RWPE2 (cell line): Measurements from ENCODE around the gene LRRC61.
A peak's percentile ranks its signal among the peaks of the same experiment; 100 is the strongest.

Experiments used
- ATAC-seq: fragments of 200-7000 bp; cut with Tn5 transposase; 3 replicates; pipeline ENCODE4 v1.9.1; 2021; ENCODE audit warnings: low read depth
- DNase-seq: peaks from one replicate; pipeline ENCODE4 v3.0.0-alpha.2; 2020; ENCODE audit warnings: low spot score
- H3K27ac ChIP-seq: fragments of 450-650 bp; 2 replicates; pipeline ENCODE4 v1.5.1; 2017; ENCODE audit warnings: mild to moderate bottlenecking; ENCODE audit not compliant: poor library complexity, severe bottlenecking
- H3K27me3 ChIP-seq: fragments of 250-450 bp; sonication (Bioruptor Pico); 2 replicates; pipeline ENCODE4 v1.5.1; 2021; ENCODE audit warnings: mild to moderate bottlenecking, moderate library complexity; ENCODE audit not compliant: insufficient read depth, poor library complexity, severe bottlenecking
- H3K36me3 ChIP-seq: fragments of 250-450 bp; sonication (Bioruptor Pico); 2 replicates; pipeline ENCODE4 v1.5.1; 2020; ENCODE audit warnings: low read depth, mild to moderate bottlenecking, moderate library complexity
- H3K4me1 ChIP-seq: fragments of 250-450 bp; sonication (Bioruptor Pico); 2 replicates; pipeline ENCODE4 v1.5.1; 2021; ENCODE audit warnings: mild to moderate bottlenecking, moderate library complexity; ENCODE audit not compliant: insufficient read depth, poor library complexity, severe bottlenecking
- H3K4me3 ChIP-seq: fragments of 250-450 bp; sonication (Bioruptor Pico); 2 replicates; pipeline ENCODE4 v1.5.1; 2021; ENCODE audit warnings: mild to moderate bottlenecking, moderate library complexity; ENCODE audit not compliant: severe bottlenecking
- H3K9me3 ChIP-seq: fragments of 250-450 bp; sonication (Bioruptor Pico); 2 replicates; pipeline ENCODE4 v1.5.1; 2021; ENCODE audit warnings: mild to moderate bottlenecking, moderate library complexity; ENCODE audit not compliant: severe bottlenecking
- CTCF ChIP-seq: fragments of 450-650 bp; IDR thresholded peaks from one replicate; pipeline ENCODE4 v1.5.1; 2017; ENCODE audit warnings: mild to moderate bottlenecking, moderate library complexity; ENCODE audit not compliant: poor library complexity, severe bottlenecking

LRRC61 gene

DNA sequence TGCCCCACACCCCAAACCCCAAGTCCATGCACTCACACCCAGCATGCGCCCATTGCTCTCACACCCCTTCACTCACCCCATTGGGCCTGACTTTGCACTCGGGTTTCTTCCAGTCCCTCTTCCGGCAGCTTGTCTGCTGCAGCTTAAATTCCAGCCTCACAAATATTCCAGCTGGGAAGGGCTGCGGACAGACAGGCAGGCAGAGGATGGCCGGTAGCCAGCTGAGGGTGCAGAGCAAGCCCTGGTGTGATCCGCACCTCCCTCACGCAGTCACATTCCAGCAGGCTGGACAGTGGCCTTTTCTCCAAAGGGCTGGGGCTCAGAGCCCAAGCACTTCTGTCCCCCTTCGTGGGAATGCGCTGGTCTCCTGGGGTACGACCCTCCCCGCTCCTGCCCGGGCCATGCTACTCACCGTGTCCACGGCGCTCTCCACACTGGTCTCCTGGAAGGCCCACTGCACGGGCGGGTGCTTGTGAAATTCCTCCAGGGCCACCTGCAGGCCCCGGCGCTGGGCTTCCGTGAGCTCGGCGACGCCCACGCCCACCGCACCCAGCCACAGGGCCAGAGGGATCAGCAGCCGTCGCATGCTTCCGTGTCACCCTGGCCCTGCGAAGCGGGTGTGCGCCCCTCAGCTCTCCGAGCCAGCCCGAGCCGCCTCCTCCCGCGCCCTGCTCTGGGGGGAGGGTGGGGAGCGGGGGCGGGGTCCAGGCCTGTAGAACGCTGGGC, 17.0 kb downstream of the LRRC61 start:
- TF ChIP-seq CTCF, result no peak
- H3K27ac ChIP-seq, result no peak overlapping the region
- H3K27me3 ChIP-seq, result peaks cover 33% of the 10 kb centered on the region
- ATAC-seq (peak; percentile 30; the same call in 2 of the 3 replicates), DNase-seq (no peak)
- peaks cover 11% of the 10 kb centered on the region for H3K9me3 ChIP-seq
- H3K36me3 ChIP-seq, result no peaks in the 10 kb centered on the region
- no peaks in the 10 kb centered on the region for H3K4me1 ChIP-seq
- H3K4me3 ChIP-seq, result no peak overlapping the region

GRCh38 chr7:150340875-150341262, 17.7 kb downstream of the LRRC61 start:
- Histone ChIP-seq H3K4me3 (no peak overlapping the region), H3K4me1 (no peaks in the 10 kb centered on the region), H3K27ac (no peak overlapping the region), H3K9me3 (peaks cover 11% of the 10 kb centered on the region), H3K27me3 (peaks cover 33% of the 10 kb centered on the region), H3K36me3 (no peaks in the 10 kb centered on the region)
- DNase-seq (no peak), ATAC-seq (no peak)
- TF ChIP-seq CTCF, result no peak

DNA sequence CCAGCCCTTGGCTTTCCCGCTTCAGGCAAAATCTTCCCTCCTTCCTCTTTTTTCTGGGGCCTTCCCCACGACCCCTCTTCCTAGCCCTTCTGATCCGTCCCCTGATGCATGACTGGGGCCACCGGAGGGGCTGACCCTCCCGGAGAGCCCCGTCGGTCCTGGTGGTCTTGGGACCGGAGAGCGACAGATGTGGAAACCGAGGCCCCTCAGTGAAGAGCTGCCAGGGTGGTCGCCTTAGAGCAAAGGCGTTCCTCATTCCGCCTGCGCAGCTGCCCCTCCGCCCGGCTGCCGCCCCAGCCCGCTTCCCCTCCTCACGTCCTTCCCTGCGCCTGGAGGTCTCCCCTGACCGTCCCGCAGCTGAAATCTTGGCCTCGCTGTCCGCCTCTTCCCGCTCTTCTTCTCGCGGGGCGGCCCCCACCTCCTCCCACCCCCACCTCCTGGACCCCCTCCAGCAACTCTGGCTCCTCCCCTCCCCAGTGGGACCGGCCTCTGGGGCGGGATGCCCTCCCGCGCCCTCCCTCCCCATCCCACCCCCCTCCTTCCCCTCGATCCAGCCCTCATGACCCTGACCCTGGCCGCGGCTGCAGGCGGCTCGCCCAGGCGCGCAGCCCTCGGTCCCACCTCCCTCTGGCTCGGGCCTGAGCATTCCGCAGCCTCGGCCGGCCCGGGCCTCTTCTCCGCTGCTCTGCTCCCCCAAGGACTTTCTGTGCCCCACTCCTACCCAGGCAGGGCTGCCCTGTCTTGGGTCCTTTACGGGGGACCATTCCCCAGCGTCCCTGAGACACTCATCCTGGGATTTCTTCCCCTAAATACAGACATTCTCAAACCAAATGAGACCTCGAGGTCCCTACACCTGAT, 18.3 kb downstream of the LRRC61 start, which contains the start of gene RARRES2:
Gene RARRES2 (minus strand): TSS at position 367 of the 858 bp plus-strand sequence. CDS start 1,020 bp downstream, outside the sequence.
- peaks cover 11% of the 10 kb centered on the region for H3K9me3 ChIP-seq
- no peak for DNase-seq
- peaks cover 33% of the 10 kb centered on the region for H3K27me3 ChIP-seq
- no peak for ATAC-seq
- no peak within 1 kb of the TSS for H3K27ac ChIP-seq
- H3K4me3 ChIP-seq, result no peak within 1 kb of the TSS
- TF ChIP-seq CTCF, result no peak
- no peaks in the 10 kb centered on the region for H3K4me1 ChIP-seq
- H3K36me3 ChIP-seq, result no peaks in the 10 kb centered on the region

GRCh38 chr7:150342121-150342408, 18.9 kb downstream of the LRRC61 start:
- ATAC-seq (no peak), DNase-seq (no peak)
- peaks cover 11% of the 10 kb centered on the region for H3K9me3 ChIP-seq
- H3K27ac ChIP-seq, result no peak overlapping the region
- H3K36me3 ChIP-seq, result no peaks in the 10 kb centered on the region
- H3K27me3 ChIP-seq, result peaks cover 33% of the 10 kb centered on the region
- H3K4me3 ChIP-seq, result no peak overlapping the region
- H3K4me1 ChIP-seq, result no peaks in the 10 kb centered on the region
- TF ChIP-seq CTCF, result no peak
